SH-SY5Y (cell line): Measurements from ENCODE around the gene ADPGK.

Experiments
- GATA2 ChIP-seq: IDR thresholded peaks from 2 replicates; pipeline ENCODE4 v1.6.1; 2011; ENCODE audit warnings: mild to moderate bottlenecking, low read depth, low read length
- GATA3 ChIP-seq: IDR thresholded peaks from 2 replicates; pipeline ENCODE4 v1.6.1; 2011; ENCODE audit warnings: low read depth, mild to moderate bottlenecking, low read length, moderate library complexity

- TF ChIP-seq GATA3 (no peak), GATA2 (no peak)
Measured at GRCh38 chr15:72725446-72725845, 58.1 kb downstream of the ADPGK start.
